HG03571 (cell line): ENCODE results near the gene TEP1.
"Not testable (repeated sequence)": the region's sequence is repeated elsewhere in the genome, so short reads cannot be mapped to it uniquely, and the experiment has no call there.

Source experiments
- ATAC-seq: cut with Tn5 transposase; IDR thresholded peaks from one replicate; pipeline ENCODE4 v1.9.1; 2021; ENCODE audit not compliant: unreplicated experiment

Gene TEP1

GRCh38 chr14:20412876-20413743 lies at the start of gene TEP1:
Gene TEP1 (minus strand): TSS chr14:20413501. CDS start chr14:20408439, 5,062 bp downstream.
- ATAC-seq, result peak; percentile 78

- peak; percentile 93 for ATAC-seq
Measured at GRCh38 chr14:20461225-20462141, 48.2 kb upstream of the TEP1 start, which contains the start of gene PIP4P1. Gene PIP4P1 (minus strand): TSS chr14:20461434. CDS start chr14:20461325, 109 bp downstream.

- no peak for ATAC-seq
Measured at GRCh38 chr14:20460458-20461224, 47.3 kb upstream of the TEP1 start.

GRCh38 chr14:20458031-20458789 lies 44.9 kb upstream of the TEP1 start:
- no peak for ATAC-seq

- no peak for ATAC-seq
Measured at GRCh38 chr14:20456971-20457370, 43.7 kb upstream of the TEP1 start.

- peak; percentile 40 for ATAC-seq
Measured at GRCh38 chr14:20455355-20456300, 42.3 kb upstream of the TEP1 start.

GRCh38 chr14:20454516-20455354 lies 41.4 kb upstream of the TEP1 start, which contains the start of the genes APEX1 and OSGEP:
Gene APEX1 (plus strand): TSS chr14:20455226. CDS start chr14:20455646, 420 bp downstream.
Gene OSGEP (minus strand): TSS chr14:20454812. CDS start chr14:20454683, 129 bp downstream.
- peak; percentile 78 for ATAC-seq

- not testable (repeated sequence) for ATAC-seq
Measured at GRCh38 chr14:20452831-20453230, 39.5 kb upstream of the TEP1 start.

GRCh38 chr14:20446889-20447288 lies 33.6 kb upstream of the TEP1 start:
- ATAC-seq, result no peak

GRCh38 chr14:20443650-20444049 lies 30.3 kb upstream of the TEP1 start:
- not testable (repeated sequence) for ATAC-seq

- no peak for ATAC-seq
Measured at GRCh38 chr14:20441461-20441860, 28.2 kb upstream of the TEP1 start.

GRCh38 chr14:20440882-20441281 lies 27.6 kb upstream of the TEP1 start:
- ATAC-seq, result peak; percentile 76

GRCh38 chr14:20440465-20440864 lies 27.2 kb upstream of the TEP1 start:
- no peak for ATAC-seq

GRCh38 chr14:20438664-20439063 lies 25.4 kb upstream of the TEP1 start:
- no peak for ATAC-seq

GRCh38 chr14:20436363-20436755 lies 23.1 kb upstream of the TEP1 start:
- no peak for ATAC-seq

- ATAC-seq, result no peak
Measured at GRCh38 chr14:20435582-20436362, 22.5 kb upstream of the TEP1 start, which contains the start of gene KLHL33. Gene KLHL33 (minus strand): TSS chr14:20436166. CDS start chr14:20435811, 355 bp downstream.
